OCI-LY7 (cell line): ENCODE measurements around the gene INSRR.

Experiments used
- CTCF ChIP-seq: fragments of 200-600 bp; sonication (generic); conservative IDR thresholded peaks from 2 replicates; pipeline ENCODE4 v1.5.1; 2014; ENCODE audit warnings: mild to moderate bottlenecking, antibody characterized with exemption, low read length, moderate library complexity, mixed read lengths
- EZH2phosphoT487 ChIP-seq: fragments of 200-600 bp; sonication (generic); IDR thresholded peaks from 2 replicates; pipeline ENCODE4 v1.6.1; 2018; ENCODE audit warnings: low read depth, borderline replicate concordance, mild to moderate bottlenecking, mixed run types, antibody characterized with exemption, low read length, moderate library complexity, mixed read lengths

- no peak for TF ChIP-seq EZH2phosphoT487
- TF ChIP-seq CTCF = no peak
Measured at GRCh38 chr1:156895455-156895812, 36.5 kb upstream of the INSRR start.
